Panc1 (cell line): ENCODE results near the gene SPATA16. TPM values are rescaled to one million over a fixed set of nuclear protein-coding genes. Genes with fewer than 3 reads are reported as not detected.

Source experiments
- ATAC-seq: fragments of 200-7000 bp; cut with Tn5 transposase; 2 replicates; pipeline ENCODE4 v1.9.1; 2020; ENCODE audit warnings: mild to moderate bottlenecking, moderate library complexity
- BruUV-seq: library from RNA; stranded (reverse); fragments of 400-500 nt; replicated peaks from 2 replicates; lab custom pipeline; 2021; lab: Mats Ljungman, UMichigan
- CTCF ChIA-PET: fragments of 300-600 bp; sonication (Branson Sonifier 250); formaldehyde crosslinking; loops from one replicate; lab custom pipeline; 2022; ENCODE audit warnings: antibody characterized with exemption; lab: Charles Lee
- POLR2A ChIA-PET: fragments of 300-600 bp; sonication (Branson Sonifier 250); formaldehyde crosslinking; loops from one replicate; lab custom pipeline; 2022; ENCODE audit warnings: antibody characterized with exemption; lab: Charles Lee
- DNase-seq: peaks from one replicate; pipeline ENCODE4 v3.0.0-alpha.2; 2010; ENCODE audit warnings: low read depth, low spot score
- H3K27ac ChIP-seq: 2 replicates; pipeline ENCODE4 v1.5.1; 2011; ENCODE audit warnings: mild to moderate bottlenecking, low read length, inconsistent platforms
- H3K27me3 ChIP-seq: fragments of 200-500 bp; sonication (Bioruptor generic); 2 replicates; pipeline ENCODE4 v1.6.0; 2014; ENCODE audit warnings: low read length, inconsistent platforms; ENCODE audit not compliant: control insufficient read depth, insufficient read depth
- H3K36me3 ChIP-seq: fragments of 200-500 bp; sonication (Bioruptor generic); 2 replicates; pipeline ENCODE4 v1.5.1; 2014; ENCODE audit warnings: inconsistent platforms, mild to moderate bottlenecking, low read length, moderate library complexity; ENCODE audit not compliant: control insufficient read depth, insufficient read depth
- H3K4me1 ChIP-seq: 2 replicates; pipeline ENCODE4 v1.5.1; 2011; ENCODE audit warnings: inconsistent platforms, mild to moderate bottlenecking, low read length, moderate library complexity; ENCODE audit not compliant: control insufficient read depth, insufficient read depth
- H3K4me3 ChIP-seq, 2 experiments: 2 replicates each; pipeline ENCODE4 v1.5.1; 2011 to 2012; ENCODE audit warnings: low read depth in 2 of 2, low read length in 2 of 2, mild to moderate bottlenecking in 2 of 2, inconsistent platforms in 1 of 2, moderate library complexity in 1 of 2
- H3K9me3 ChIP-seq: fragments of 200-500 bp; sonication (Bioruptor generic); 2 replicates; pipeline ENCODE4 v1.5.1; 2014; ENCODE audit warnings: low read depth, mild to moderate bottlenecking, inconsistent platforms, low read length, moderate library complexity; ENCODE audit not compliant: control insufficient read depth, insufficient read depth
- CTCF ChIP-seq: fragments of 450-650 bp; IDR thresholded peaks from 2 replicates; pipeline ENCODE4 v1.5.1; 2017; ENCODE audit warnings: mild to moderate bottlenecking
- POLR2AphosphoS5 ChIP-seq: IDR thresholded peaks from 2 replicates; pipeline ENCODE4 v1.6.1; 2012; ENCODE audit warnings: mild to moderate bottlenecking, low read depth, low read length, moderate library complexity
- REST ChIP-seq, 2 experiments: IDR thresholded peaks; 2 replicates each; pipeline ENCODE4 v1.6.1; 2011 to 2012; ENCODE audit warnings: low read depth in 2 of 2, control low read depth in 1 of 2, low read length in 1 of 2, mild to moderate bottlenecking in 1 of 2, moderate library complexity in 1 of 2; ENCODE audit not compliant: insufficient read depth in 1 of 2
- SIN3A ChIP-seq: IDR thresholded peaks from 2 replicates; pipeline ENCODE4 v1.6.1; 2012; ENCODE audit warnings: low read depth, mild to moderate bottlenecking, low read length, moderate library complexity, borderline replicate concordance; ENCODE audit not compliant: insufficient read depth
- TCF7L2 ChIP-seq: IDR thresholded peaks from 2 replicates; pipeline ENCODE4 v1.6.1; 2011; ENCODE audit warnings: mild to moderate bottlenecking, low read depth, low read length, inconsistent platforms
- in situ Hi-C: cut with HindIII; loops from 2 replicates; pipeline ENCODE4 v1.10.0; 2016; ENCODE audit warnings: low sequenced_read_pairs, low pct_unique_long_range_greater_than_20kb
- intact Hi-C: fragments of 100-400 bp; cut with micrococcal nuclease; formaldehyde crosslinking; loops from one replicate; pipeline ENCODE4 v1.10.0; 2022; ENCODE audit not compliant: unreplicated experiment
- total RNA-seq: library from RNA; stranded (reverse); gene quantifications from one replicate; pipeline ENCODE4 v1.2.1, GENCODE V29; 2021; ENCODE audit not compliant: unreplicated experiment

SPATA16 gene
- total RNA-seq, 1 experiment from 2014 or later, result not detected

DNA sequence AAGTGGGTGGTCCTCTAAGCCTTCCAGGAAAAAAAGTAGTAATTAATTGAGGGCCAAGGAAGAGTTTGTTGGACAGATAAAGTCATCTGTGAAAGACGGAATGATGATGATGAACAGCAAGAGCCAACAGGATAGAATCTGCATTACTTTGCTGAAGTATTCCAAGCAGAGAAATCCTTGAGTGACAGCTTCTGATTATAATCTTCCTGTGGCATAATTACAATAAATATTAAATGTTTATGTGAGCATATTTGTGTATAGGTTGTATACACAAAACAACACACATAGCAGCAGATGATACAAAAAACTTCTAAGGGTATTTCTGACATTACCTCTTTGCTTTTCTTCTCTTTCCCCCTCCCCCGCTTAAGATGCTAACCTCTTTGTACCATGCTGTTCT, 147.6 kb downstream of the SPATA16 start:
- Histone ChIP-seq H3K27ac (no peak overlapping the region), H3K9me3 (no peaks in the 10 kb centered on the region), H3K4me1 (no peaks in the 10 kb centered on the region), H3K27me3 (peaks cover 4% of the 10 kb centered on the region; the same call in 1 of the 2 replicates), H3K4me3 (no peak overlapping the region), H3K36me3 (no peaks in the 10 kb centered on the region)
- intact Hi-C loops (no loop called here), in situ Hi-C loops (no loop called here)
- ChIA-PET POLR2A (no interaction called here), CTCF (no interaction called here)
- TF ChIP-seq SIN3A (no peak), REST (IDR thresholded peaks at IDR 0.05; ENCODE audit: insufficient read depth in 1 of 2, low read depth in 2 of 2, low read length in 1 of 2) (no peak), POLR2AphosphoS5 (no peak), TCF7L2 (no peak), CTCF (no peak)
- DNase-seq, result no peak
- BruUV-seq, result no TSS peak
- ATAC-seq, result no peak

DNA sequence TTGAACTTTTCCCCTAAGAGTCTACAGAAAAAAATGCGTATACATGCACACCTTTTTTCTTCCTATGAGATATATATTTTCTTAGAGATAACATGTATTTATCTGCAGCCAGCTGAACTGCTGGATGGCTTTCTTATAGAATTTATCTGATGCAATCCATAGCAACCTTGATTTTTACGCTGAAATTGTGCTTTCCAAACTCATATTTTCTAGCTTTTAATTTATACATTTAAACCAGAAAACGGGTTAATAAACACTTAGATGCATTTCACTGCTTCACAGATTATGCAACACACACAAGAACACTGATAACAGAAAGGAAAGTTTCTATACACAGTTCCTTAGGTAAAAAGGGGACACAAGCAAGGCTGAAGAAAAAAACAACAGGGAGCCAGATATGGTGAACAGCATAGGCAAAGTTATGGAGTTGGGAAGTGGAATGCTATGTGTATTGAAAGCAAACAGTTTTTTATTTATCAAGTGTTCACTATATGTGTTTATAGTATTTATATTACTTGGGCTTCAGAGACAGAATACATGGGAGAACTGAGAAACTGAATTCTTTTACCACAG, 149.5 kb downstream of the SPATA16 start:
- Histone ChIP-seq H3K9me3 (no peaks in the 10 kb centered on the region), H3K4me1 (no peaks in the 10 kb centered on the region), H3K27me3 (peaks cover 4% of the 10 kb centered on the region; the same call in 1 of the 2 replicates), H3K4me3 (no peak overlapping the region), H3K36me3 (no peaks in the 10 kb centered on the region), H3K27ac (no peak overlapping the region)
- ATAC-seq (no peak), DNase-seq (no peak)
- intact Hi-C loops (no loop called here), in situ Hi-C loops (no loop called here)
- ChIA-PET CTCF (interaction anchor here (0.5 kb wide), 1 partner anchor 44 kb away, joined by 6 read pairs; no protein-coding TSS in a partner anchor), POLR2A (no interaction called here)
- no TSS peak for BruUV-seq
- TF ChIP-seq POLR2AphosphoS5, result no peak

DNA sequence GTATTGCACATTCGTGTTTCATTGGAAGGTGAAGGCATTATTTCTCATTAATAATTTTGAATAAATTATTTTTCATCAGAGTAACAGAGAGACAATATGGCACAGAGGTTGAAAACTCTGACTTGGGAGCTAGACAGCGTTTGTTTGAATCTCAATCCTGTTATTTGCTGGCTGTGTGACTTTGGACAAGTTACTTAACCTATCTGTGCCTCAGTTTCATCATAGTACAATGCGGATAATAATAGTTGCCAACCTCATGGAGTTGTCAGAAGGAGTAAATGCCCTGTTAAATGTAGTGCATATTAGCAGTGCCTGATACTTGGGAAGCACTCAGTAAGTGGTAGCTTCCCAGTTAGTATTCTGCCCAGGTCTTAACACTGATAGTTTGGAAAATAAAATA, 151.7 kb downstream of the SPATA16 start:
- ATAC-seq, result no peak

More for the DNA sequence above, 151.7 kb downstream of the SPATA16 start:
- no peaks in the 10 kb centered on the region for H3K9me3 ChIP-seq
- no peak overlapping the region for H3K27ac ChIP-seq
- H3K4me3 ChIP-seq, result no peak overlapping the region
- in situ Hi-C loops, result no loop called here
- no peaks in the 10 kb centered on the region for H3K4me1 ChIP-seq
- no peak for DNase-seq
- peaks cover 7% of the 10 kb centered on the region; the same call in 1 of the 2 replicates for H3K27me3 ChIP-seq
- no peaks in the 10 kb centered on the region for H3K36me3 ChIP-seq
- TF ChIP-seq REST (IDR thresholded peaks at IDR 0.05; ENCODE audit: insufficient read depth in 1 of 2, low read depth in 2 of 2, low read length in 1 of 2), result no peak
- POLR2A ChIA-PET, result no interaction called here
- CTCF ChIA-PET, result no interaction called here
- no TSS peak for BruUV-seq
- intact Hi-C loops, result loop anchor here (10.0 kb wide), 1 partner anchor 155 kb away; no protein-coding TSS in a partner anchor
